Measurements from ENCODE around the gene GLDC. TPM values are rescaled to one million over a fixed set of nuclear protein-coding genes. Genes with fewer than 3 reads are reported as not detected.

GLDC gene
- total and polyA plus RNA-seq, 10 of the 15 experiments (the other 5 are each of a cell fraction or from before 2014, with no cell fraction given), result 33.1 to 165 (median 114) TPM

GRCh38 chr9:6575324-6576034 lies 70.0 kb downstream of the GLDC start (continued):
- TF ChIP-seq ZNF384 (IDR thresholded peaks at IDR 0.05; ENCODE audit: borderline replicate concordance, low read depth, low read length), result no peak

- ChIA-PET SMC1A (ENCODE audit: uncharacterized antibody, unreplicated experiment) (interaction anchor here (1.0 to 6.3 kb wide), 9 partner anchors 8 to 513 kb away, joined by 3 to 84 read pairs (median 4); no protein-coding TSS in a partner anchor), POLR2A (no interaction called here), CTCF (interaction anchor here (0.6 to 9.1 kb wide), 10 partner anchors 10 to 588 kb away, joined by 3 to 123 read pairs (median 4); no protein-coding TSS in a partner anchor), RAD21 (ENCODE audit: unreplicated experiment) (interaction anchor here (1.1 to 6.1 kb wide), 2 partner anchors 12 to 210 kb away, joined by 3 to 41 read pairs; no protein-coding TSS in a partner anchor)
- Histone ChIP-seq H3K9me3 (replicated peaks; ENCODE audit: control insufficient read depth, insufficient read depth, low read length) (no peaks in the 10 kb centered on the region), H3K4me3 (no peak overlapping the region), H3K36me3 (ENCODE audit: control insufficient read depth in 2 of 2, insufficient read depth in 2 of 2, low read length in 1 of 2) (peaks cover 4 to 7% of the 10 kb centered on the region in 2 experiments; a peak in 3 of 4 replicates), H3K9ac (ENCODE audit: control insufficient read depth, insufficient read depth, low read length) (no peak overlapping the region), H4K20me1 (ENCODE audit: control insufficient read depth, insufficient read depth) (no peaks in the 10 kb centered on the region), H3K27ac (ENCODE audit: control insufficient read depth, insufficient read depth) (no peak overlapping the region), H3K79me2 (ENCODE audit: control insufficient read depth, insufficient read depth, low read length) (no peaks in the 10 kb centered on the region), H3K4me1 (ENCODE audit: control insufficient read depth, insufficient read depth, low read length) (no peaks in the 10 kb centered on the region), H3K27me3 (replicated peaks in 1 of 2; ENCODE audit: control insufficient read depth in 2 of 2, insufficient read depth in 2 of 2, low read length in 1 of 2) (no peaks in the 10 kb centered on the region), H2AFZ (ENCODE audit: control insufficient read depth, low read depth, low read length) (no peak overlapping the region), H3K4me2 (ENCODE audit: control insufficient read depth, insufficient read depth) (no peak overlapping the region)
- WGBS (ENCODE audit: insufficient coverage, insufficient replicate concordance, low lambda C conversion rate, missing lambda C conversion rate), result 69% methylated on average over 5 of the region's 5 CpGs
- FAIRE-seq (no peak), DNase-seq (ENCODE audit: low read depth, low spot score) (no peak), ATAC-seq (no peak)
- BruUV-seq (replicated peaks), result no TSS peak
- TF ChIP-seq CTCF (IDR thresholded peaks at IDR 0.05 in 2 of 3, conservative IDR thresholded peaks at IDR 0.05 in 1 of 3; ENCODE audit: control insufficient read depth in 2 of 3, extremely low read depth in 1 of 3, insufficient read depth in 1 of 3, low read depth in 3 of 3, low read length in 3 of 3), result no peak
- intact Hi-C loops (cut with micrococcal nuclease; ENCODE audit: unreplicated experiment) (loop anchor here (10.0 kb wide), 1 partner anchor 512 kb away; no protein-coding TSS in a partner anchor), in situ Hi-C loops (cut with MboI) (loop anchor here (5.0 kb wide), 1 partner anchor 215 kb away; no protein-coding TSS in a partner anchor)
These were observed 78.4 kb downstream of the GLDC start for GRCh38 chr9:6567140-6567591.

Measured in GM12878 (cell line).